GM18508 (cell line): ENCODE results near the gene EXOC5.
"Not testable (repeated sequence)": the region's sequence is repeated elsewhere in the genome, so short reads cannot be mapped to it uniquely, and the experiment has no call there.

Experiments used
- ATAC-seq: cut with Tn5 transposase; IDR thresholded peaks from one replicate; pipeline ENCODE4 v1.9.1; 2021; ENCODE audit warnings: moderate number of reproducible peaks; ENCODE audit not compliant: insufficient read depth, unreplicated experiment

EXOC5 gene

GRCh38 chr14:57261604-57262003 lies 7.1 kb downstream of the EXOC5 start:
- ATAC-seq: no peak

GRCh38 chr14:57259672-57260071 lies 9.0 kb downstream of the EXOC5 start:
- ATAC-seq: no peak

GRCh38 chr14:57258221-57258620 lies 10.5 kb downstream of the EXOC5 start:
- ATAC-seq: not testable (repeated sequence)

- ATAC-seq: no peak
These were observed 13.8 kb downstream of the EXOC5 start for GRCh38 chr14:57254884-57255283.

- ATAC-seq: no peak
These were observed 21.6 kb downstream of the EXOC5 start for GRCh38 chr14:57246933-57247657.

- ATAC-seq: no peak
These were observed 22.8 kb downstream of the EXOC5 start for GRCh38 chr14:57245941-57246340.

DNA sequence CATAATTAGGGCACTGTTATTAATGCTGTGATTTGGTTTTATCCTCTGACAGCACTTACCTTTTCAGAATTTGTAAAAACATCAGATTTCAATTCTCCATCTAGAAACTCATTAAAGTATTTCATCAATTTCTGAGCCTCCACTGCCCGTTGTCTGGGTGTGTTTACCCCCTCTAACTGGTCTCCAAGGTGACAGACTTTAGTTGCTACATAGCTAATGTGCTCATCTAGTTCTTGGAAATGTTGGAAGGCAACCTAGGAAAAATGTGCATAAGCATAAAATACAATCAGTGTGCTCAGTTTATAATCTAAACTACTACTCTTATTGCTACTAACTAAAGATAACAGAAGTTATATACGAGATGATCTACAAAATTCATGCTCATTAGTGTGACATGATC lies 24.6 kb downstream of the EXOC5 start:
- ATAC-seq: no peak

GRCh38 chr14:57243320-57243719 lies 25.4 kb downstream of the EXOC5 start:
- ATAC-seq: no peak

DNA sequence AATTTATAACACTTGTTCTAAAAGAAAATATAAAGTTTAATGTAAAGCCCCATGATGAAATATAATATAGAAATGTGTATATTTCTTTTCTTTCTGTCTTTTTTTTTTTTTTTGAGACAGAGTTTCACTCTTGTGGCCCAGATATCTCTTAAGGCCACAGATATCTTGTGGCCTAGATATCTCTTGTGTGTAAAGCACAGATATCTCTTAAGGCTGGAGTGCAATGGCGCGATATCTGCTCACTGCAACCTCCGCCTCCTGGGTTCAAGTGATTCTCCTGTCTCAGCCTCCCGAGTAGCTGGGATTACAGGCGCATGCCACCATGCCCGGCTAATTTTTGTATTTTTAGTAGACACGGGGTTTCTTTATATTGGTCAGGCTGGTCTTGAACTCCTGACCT lies 28.6 kb downstream of the EXOC5 start:
- not testable (repeated sequence) for ATAC-seq

DNA sequence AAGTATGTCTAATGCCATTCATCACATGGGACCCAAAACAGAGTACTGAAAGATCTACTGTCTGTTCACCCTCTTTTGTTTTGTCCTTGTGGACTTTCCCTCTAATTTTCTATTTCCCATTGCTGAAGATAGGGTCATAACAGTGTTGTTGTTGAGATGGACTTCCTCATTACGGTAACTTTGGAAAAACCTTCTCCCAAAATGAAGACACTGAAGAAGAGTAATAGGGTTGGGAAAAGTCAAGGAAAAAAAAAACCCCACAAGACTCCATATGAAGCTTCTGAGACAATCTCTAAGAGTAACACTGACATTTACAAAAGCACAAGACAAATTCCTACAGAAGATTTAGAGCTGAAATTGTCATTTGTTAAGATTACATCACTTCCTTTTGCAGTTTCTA lies 36.7 kb downstream of the EXOC5 start:
- no peak for ATAC-seq

DNA sequence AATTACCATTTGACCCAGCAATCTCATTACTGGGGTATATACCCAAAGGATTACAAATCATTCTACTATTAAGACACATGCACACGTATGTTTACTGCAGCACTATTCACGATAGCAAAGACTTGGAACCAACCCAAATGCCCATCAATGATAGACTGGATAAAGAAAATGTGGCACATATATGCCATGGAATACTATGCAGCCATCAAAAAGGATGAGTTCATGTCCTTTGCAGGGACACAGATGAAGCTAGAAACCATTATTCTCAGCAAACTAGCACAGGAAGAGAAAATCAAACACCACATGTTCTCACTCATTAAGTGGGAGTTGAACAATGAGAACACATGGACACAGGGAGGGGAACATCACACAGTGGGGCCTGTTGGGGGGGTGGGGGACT lies 40.4 kb downstream of the EXOC5 start:
- ATAC-seq: not testable (repeated sequence)

DNA sequence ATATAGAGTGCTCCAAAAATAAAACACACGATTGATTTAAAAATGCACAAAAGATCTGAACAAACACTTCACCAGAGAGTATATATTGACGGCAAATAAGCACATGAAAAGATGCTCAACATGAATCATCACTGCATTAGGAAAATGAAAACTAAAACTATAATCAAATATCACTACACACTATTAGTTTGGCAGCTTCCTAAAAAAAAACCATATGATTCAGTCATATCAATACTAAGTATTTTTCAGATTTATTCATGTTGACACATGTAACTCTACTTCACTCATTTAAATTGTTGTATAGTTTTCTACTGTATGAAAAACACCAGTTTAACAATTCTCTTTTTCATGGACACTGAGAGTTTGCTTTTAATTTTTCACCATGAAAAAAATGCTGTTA lies 41.6 kb downstream of the EXOC5 start:
- ATAC-seq: no peak

DNA sequence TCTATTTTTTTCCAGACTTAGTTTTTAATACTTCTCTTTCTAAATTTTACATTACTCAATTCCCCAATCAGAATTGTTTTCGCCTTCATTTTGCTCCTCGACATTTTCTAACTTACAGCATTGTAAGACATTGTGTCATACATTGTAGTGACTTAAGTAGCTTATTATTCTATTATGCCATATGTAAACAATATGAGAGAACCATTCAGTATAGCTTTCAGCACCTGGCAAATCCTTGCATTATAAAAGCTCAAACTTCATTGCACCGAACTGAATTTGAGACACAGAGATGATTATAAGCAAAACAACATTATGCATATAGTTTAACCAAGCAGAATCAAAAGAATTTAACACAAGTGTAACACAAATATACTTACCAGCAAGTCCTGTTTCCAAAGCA lies 46.8 kb downstream of the EXOC5 start:
- ATAC-seq: no peak

- no peak for ATAC-seq
These were observed 55.8 kb downstream of the EXOC5 start for GRCh38 chr14:57212919-57213318.

GRCh38 chr14:57209561-57209960 lies 59.1 kb downstream of the EXOC5 start:
- ATAC-seq: no peak

DNA sequence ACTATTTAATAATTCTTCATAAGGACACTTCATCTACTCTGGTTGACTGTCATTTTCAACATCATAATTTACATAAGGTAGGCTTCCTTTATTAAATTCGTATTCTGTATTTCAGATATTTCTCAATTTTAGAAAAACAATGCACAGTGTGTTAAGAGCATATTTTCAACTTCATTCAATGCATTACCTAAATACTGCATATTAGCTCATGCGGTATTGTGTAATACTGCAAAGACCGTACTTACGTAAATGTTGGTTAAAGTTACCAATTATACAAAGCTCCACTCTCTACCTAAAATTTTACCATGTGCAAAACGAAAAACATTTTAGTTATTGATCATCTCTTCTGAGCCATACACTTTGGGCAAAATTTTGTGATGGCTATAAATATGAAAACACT lies 62.8 kb downstream of the EXOC5 start:
- no peak for ATAC-seq

DNA sequence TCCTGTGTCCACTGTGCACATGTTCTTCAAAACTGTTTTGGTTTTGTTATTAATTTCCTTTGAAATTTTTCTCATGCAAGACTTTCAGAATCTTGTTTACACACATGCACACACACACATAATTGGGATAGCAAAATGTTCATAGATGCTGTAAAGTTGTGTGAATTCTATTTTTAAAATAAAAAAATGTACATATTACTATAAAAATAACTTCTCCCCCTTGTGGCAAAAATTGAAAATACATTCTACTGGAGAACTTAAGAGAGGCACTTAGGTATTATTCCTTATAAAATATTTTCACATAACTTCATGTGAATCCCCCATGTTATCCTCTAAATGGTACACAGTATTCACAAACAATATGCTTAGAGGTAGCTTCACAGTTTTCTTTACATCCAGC lies 66.0 kb downstream of the EXOC5 start:
- ATAC-seq: not testable (repeated sequence)

DNA sequence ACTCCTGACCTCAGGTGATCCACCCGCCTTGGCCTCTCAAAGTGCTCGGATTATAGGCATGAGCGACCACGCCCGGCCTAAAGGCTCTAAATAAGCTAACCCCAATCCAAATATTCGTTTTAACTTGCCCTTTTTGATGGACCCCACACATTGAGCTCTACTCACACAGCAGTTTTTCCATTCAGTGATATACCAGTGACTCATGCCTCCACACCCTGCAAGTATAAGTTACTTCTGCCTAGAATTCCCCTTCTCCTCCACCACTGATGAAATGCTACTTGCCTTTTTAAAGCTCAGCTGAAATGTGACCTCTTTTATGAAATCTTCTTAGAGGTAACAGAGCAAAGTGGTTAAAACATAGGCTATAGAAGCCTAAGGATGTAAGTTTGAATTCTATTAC lies 68.8 kb downstream of the EXOC5 start:
- ATAC-seq: no peak

- ATAC-seq: no peak
These were observed 79.6 kb downstream of the EXOC5 start for GRCh38 chr14:57189070-57189469.

DNA sequence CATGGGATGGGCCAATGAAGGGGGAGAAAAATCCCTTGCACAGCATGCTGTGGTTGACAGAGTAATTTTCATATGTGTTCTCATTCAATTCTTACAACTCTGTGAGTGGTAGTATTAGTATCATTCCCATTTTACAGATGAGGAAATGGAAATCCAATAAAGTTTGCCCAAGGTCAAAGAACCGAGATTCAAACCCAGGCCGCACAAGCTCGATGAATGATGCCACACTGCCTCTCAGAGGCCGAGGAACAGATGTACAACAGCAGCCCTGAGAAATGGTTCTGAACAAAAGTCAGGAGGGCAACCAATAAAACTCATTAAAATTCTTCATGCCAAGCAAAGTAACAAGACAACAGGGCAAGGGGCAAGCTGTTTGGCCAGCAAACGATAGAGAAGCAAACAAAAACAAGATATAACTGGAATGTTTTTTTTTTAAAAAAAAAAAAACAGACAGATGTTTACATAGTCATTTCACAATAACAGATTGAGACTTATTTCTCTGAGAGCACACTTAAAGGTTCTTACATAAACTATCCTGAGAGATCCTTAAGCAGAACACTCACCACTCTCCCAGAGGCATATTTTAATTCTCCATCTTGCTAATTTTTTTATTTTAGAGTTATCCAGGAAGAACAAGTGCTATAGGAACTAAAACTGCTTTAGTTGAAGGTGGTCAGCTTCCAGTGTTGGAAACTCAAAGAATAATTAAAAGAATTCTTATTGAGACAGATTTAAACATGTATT lies 85.8 kb downstream of the EXOC5 start:
- ATAC-seq: no peak

DNA sequence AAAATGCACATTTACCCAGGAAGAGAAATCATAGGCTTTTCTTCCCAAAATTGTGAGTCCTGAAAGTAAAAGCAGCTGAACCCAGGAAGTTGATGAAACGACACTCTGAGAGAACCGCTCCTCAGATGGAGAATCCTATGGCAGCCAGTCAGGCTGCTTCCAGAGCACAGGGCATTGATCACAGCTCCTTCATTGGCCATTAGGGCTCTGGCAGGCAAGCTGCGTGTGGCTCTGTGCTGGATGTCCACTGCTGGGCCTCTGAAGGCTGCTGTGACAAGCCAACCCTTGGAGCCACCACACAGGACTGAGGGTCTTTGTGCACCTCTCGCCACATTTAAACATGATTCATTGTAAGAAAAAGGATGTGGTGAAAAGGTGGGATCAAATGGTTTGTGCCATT lies 89.4 kb downstream of the EXOC5 start:
- ATAC-seq: no peak

DNA sequence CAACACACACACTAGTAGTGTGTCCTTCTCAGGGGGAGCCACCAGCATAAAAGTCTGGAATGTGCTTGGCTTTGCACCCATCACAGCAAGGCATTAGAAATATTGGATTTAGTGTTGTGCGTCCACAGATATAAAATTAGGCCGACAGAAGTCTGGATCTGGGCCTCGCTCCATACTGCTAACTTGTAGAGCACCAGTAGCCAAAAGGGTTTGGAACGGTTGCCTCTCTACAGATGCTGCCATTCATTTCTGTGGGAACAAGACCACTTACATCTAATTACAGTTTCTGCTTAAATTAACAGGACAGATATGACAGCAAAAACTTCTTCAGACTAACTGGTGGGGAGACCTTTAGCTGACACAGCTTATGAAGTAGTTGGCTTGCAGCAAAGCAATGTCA lies 94.2 kb downstream of the EXOC5 start:
- no peak for ATAC-seq
